Breast epithelium (tissue), 3 donors: ENCODE measurements around the gene GJA4.

Experiments
- CTCF ChIP-seq, 3 donors: fragments of 450-650 bp; IDR thresholded peaks; one replicate each; pipeline ENCODE4 v1.5.1; 2016 to 2017; ENCODE audit warnings: antibody characterized with exemption in 3 of 3, mild to moderate bottlenecking in 3 of 3, moderate library complexity in 3 of 3
- POLR2A ChIP-seq: fragments of 450-650 bp; IDR thresholded peaks from one replicate; pipeline ENCODE4 v1.6.1; 2016; ENCODE audit warnings: antibody characterized with exemption, mild to moderate bottlenecking, moderate library complexity
- POLR2AphosphoS5 ChIP-seq, 3 donors: sonication (generic); formaldehyde crosslinking; IDR thresholded peaks; one replicate each; pipeline ENCODE4 v1.6.1; 2017; ENCODE audit warnings: antibody characterized with exemption in 3 of 3

GRCh38 chr1:34839526-34840305 is 46.9 kb downstream of the GJA4 start:
- TF ChIP-seq CTCF (IDR thresholded peaks at IDR 0.05) = no peak
- TF ChIP-seq POLR2AphosphoS5 (IDR thresholded peaks at IDR 0.05) = no peak
- no peak for TF ChIP-seq POLR2A
